Mesenchymal stem cell (in vitro differentiated cells and primary cell): ENCODE results near the gene CADPS.

ENCODE experiments used
- DNase-seq: peaks from one replicate; pipeline ENCODE4 v3.0.0-alpha.2; 2013
- H2AFZ ChIP-seq: one replicate; pipeline ENCODE4 v1.6.1; 2013; ENCODE audit warnings: low read depth, mild to moderate bottlenecking, control low read depth, inconsistent platforms, low read length, moderate library complexity
- H2AK5ac ChIP-seq: 2 replicates; pipeline ENCODE4 v1.6.1; 2013; ENCODE audit warnings: low read length, moderate library complexity, mild to moderate bottlenecking, inconsistent platforms; ENCODE audit not compliant: severe bottlenecking
- H2BK120ac ChIP-seq: one replicate; pipeline ENCODE4 v1.6.1; 2013; ENCODE audit warnings: low read depth, mild to moderate bottlenecking, inconsistent platforms, low read length, moderate library complexity
- H2BK12ac ChIP-seq, 2 experiments: one replicate each; pipeline ENCODE4 v1.6.1; 2013; ENCODE audit warnings: inconsistent platforms in 2 of 2, low read length in 2 of 2, mild to moderate bottlenecking in 2 of 2, moderate library complexity in 2 of 2, control low read depth in 1 of 2
- H2BK15ac ChIP-seq: one replicate; pipeline ENCODE4 v1.6.1; 2013; ENCODE audit warnings: mild to moderate bottlenecking, low read depth, inconsistent platforms; ENCODE audit not compliant: poor library complexity, severe bottlenecking
- H2BK5ac ChIP-seq: 2 replicates; pipeline ENCODE4 v1.6.1; 2013; ENCODE audit warnings: low read depth, mild to moderate bottlenecking, low read length, control low read depth, inconsistent platforms; ENCODE audit not compliant: poor library complexity, severe bottlenecking
- H3K14ac ChIP-seq, 2 experiments: one replicate each; pipeline ENCODE4 v1.6.1; 2013; ENCODE audit warnings: inconsistent platforms in 2 of 2, low read length in 2 of 2, control low read depth in 1 of 2, mild to moderate bottlenecking in 1 of 2, moderate library complexity in 1 of 2
- H3K18ac ChIP-seq, 2 experiments: one replicate each; pipeline ENCODE4 v1.6.1; 2013; ENCODE audit warnings: inconsistent platforms in 2 of 2, low read length in 2 of 2, control low read depth in 1 of 2, low read depth in 1 of 2, mild to moderate bottlenecking in 1 of 2
- H3K23ac ChIP-seq, 2 experiments: one replicate each; pipeline ENCODE4 v1.6.1; 2013; ENCODE audit warnings: inconsistent platforms in 2 of 2, low read length in 2 of 2, mild to moderate bottlenecking in 2 of 2, moderate library complexity in 2 of 2, control low read depth in 1 of 2
- H3K27ac ChIP-seq: 2 replicates; pipeline ENCODE4 v1.5.1; 2013; ENCODE audit warnings: mild to moderate bottlenecking, moderate library complexity, low read length, control low read depth, inconsistent platforms; ENCODE audit not compliant: poor library complexity, severe bottlenecking
- H3K27me3 ChIP-seq, 2 experiments: 2 replicates each; pipeline versions ENCODE4 v1.6.1 to v1.7.0; 2013; ENCODE audit warnings: low read length in 2 of 2, mild to moderate bottlenecking in 2 of 2, moderate library complexity in 2 of 2, control low read depth in 1 of 2, inconsistent platforms in 1 of 2; ENCODE audit not compliant: control insufficient read depth in 1 of 2, insufficient read depth in 1 of 2
- H3K36me3 ChIP-seq, 2 experiments: 2 replicates each; pipeline versions ENCODE4 v1.6.1 to v1.7.0; 2013; ENCODE audit warnings: low read length in 2 of 2, control low read depth in 1 of 2, inconsistent platforms in 1 of 2, low read depth in 1 of 2, mild to moderate bottlenecking in 1 of 2; ENCODE audit not compliant: insufficient read depth in 2 of 2, control insufficient read depth in 1 of 2
- H3K4ac ChIP-seq, 2 experiments: one replicate each; pipeline ENCODE4 v1.6.1; 2013; ENCODE audit warnings: inconsistent platforms in 2 of 2, low read length in 2 of 2, mild to moderate bottlenecking in 2 of 2, moderate library complexity in 2 of 2, control low read depth in 1 of 2, low read depth in 1 of 2
- H3K4me1 ChIP-seq: 2 replicates; pipeline ENCODE4 v1.6.1; 2013; ENCODE audit warnings: low read depth, low read length, control low read depth; ENCODE audit not compliant: control insufficient read depth, insufficient read depth
- H3K4me2 ChIP-seq: 2 replicates; pipeline ENCODE4 v1.6.1; 2013; ENCODE audit warnings: low read length, mild to moderate bottlenecking, inconsistent platforms; ENCODE audit not compliant: poor library complexity, severe bottlenecking
- H3K4me3 ChIP-seq, 2 experiments: 2 replicates each; pipeline versions ENCODE4 v1.5.1 to v1.7.0; 2013; ENCODE audit warnings: low read length in 2 of 2, mild to moderate bottlenecking in 2 of 2, control low read depth in 1 of 2, low read depth in 1 of 2; ENCODE audit not compliant: insufficient read depth in 1 of 2
- H3K79me1 ChIP-seq: replicated peaks from 2 replicates; pipeline ENCODE4 v1.6.1; 2013; ENCODE audit warnings: mild to moderate bottlenecking, control low read depth, low read length, inconsistent platforms; ENCODE audit not compliant: poor library complexity, severe bottlenecking
- H3K9ac ChIP-seq: 2 replicates; pipeline ENCODE4 v1.7.0; 2013; ENCODE audit warnings: mild to moderate bottlenecking, low read length, moderate library complexity
- H3K9me3 ChIP-seq: 2 replicates; pipeline ENCODE4 v1.7.0; 2013; ENCODE audit warnings: mild to moderate bottlenecking, low read length; ENCODE audit not compliant: control insufficient read depth
- H4K8ac ChIP-seq: one replicate; pipeline ENCODE4 v1.6.1; 2013; ENCODE audit warnings: inconsistent platforms, mild to moderate bottlenecking, low read length, moderate library complexity
- H4K91ac ChIP-seq: one replicate; pipeline ENCODE4 v1.6.1; 2013; ENCODE audit warnings: mild to moderate bottlenecking, low read length, inconsistent platforms
- WGBS: methylation state at CpG from one replicate; pipeline ENCODE4 v1.1.7; 2013; ENCODE audit warnings: mixed read lengths; 5-methylcytosine and 5-hydroxymethylcytosine counted together

CADPS gene

DNA sequence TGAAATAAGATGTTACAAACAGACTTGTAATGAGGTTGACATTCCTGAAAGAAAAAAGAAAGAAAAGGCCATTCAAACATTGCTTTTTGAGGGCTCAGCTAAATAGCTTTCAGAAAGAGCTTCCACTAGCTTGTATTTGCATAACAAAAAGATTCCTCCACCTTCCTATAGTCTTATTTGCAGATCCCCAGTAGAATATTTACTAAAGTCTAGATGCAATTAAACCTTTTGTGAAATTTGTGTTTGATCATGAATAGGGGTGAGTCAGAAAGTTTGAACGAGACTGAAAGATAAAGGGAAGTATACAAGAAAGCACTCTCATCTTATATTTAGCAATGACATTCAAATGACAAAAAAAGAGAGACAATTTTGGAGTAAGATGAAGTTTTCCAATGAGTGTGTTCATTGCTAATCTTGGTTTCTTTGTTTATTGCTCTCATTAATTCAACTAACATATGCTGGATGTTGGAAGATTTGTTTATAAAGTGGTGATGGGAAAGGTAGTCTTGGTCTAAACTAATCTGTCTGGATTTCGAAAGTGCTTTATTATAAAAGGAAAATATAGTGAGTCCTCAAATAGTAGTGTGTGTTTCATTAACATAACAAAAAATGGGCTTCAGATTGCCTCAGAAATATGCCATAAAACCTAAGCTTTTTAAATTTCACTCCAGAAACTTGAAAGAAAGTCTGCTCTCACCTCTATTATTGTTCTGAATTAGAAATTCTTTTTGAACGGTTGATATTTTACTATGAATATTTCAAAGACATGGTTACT lies 9.1 kb upstream of the CADPS start:
- Histone ChIP-seq H3K36me3 (no peaks in the 10 kb centered on the region), H3K4me1 (no peaks in the 10 kb centered on the region), H3K79me1 (no peaks in the 10 kb centered on the region), H3K4ac (no peak overlapping the region), H3K4me2 (no peak overlapping the region), H4K91ac (no peak overlapping the region), H3K18ac (no peak overlapping the region), H3K14ac (no peak overlapping the region), H3K27ac (no peak overlapping the region), H3K9me3 (no peaks in the 10 kb centered on the region), H2BK5ac (no peak overlapping the region), H2BK120ac (no peak overlapping the region), H3K27me3 (peaks cover 0 to 4% of the 10 kb centered on the region in 2 experiments), H4K8ac (no peak overlapping the region), H3K23ac (no peak overlapping the region), H2AFZ (no peak overlapping the region), H3K9ac (no peak overlapping the region), H3K4me3 (no peak overlapping the region), H2BK15ac (no peak overlapping the region), H2BK12ac (no peak overlapping the region), H2AK5ac (no peak overlapping the region)
- DNase-seq = no peak
- no CpG with 5 or more reads among the region's 3 CpGs for WGBS

DNA sequence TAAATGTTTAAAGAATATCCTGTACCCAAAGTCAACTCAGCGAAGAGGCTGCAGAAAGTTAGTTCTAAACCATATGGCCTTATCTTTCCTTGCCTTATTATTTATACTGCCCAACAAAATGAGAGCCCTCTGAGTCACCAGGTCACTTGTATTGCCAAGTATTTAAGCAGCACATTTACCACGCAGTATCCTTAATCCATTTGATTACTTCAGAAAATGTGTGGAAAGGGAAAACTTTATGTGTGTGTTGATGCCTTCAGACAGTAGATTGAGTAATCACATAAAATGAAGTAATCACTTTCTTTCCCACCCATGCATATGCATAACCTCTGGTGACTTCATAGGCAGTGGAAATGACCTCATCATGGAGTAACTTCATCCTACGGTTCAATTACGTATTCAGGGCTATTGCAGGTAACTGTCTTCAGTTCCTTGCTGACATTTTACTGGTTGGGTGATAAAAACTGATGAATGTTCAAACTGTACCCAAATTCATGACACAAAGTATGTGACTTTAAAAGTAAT lies 7.5 kb upstream of the CADPS start:
- Histone ChIP-seq H2BK120ac (no peak overlapping the region), H4K8ac (no peak overlapping the region), H2AK5ac (no peak overlapping the region), H2BK15ac (no peak overlapping the region), H3K27me3 (peaks cover 0 to 4% of the 10 kb centered on the region in 2 experiments), H3K18ac (no peak overlapping the region), H2AFZ (no peak overlapping the region), H4K91ac (no peak overlapping the region), H3K4me3 (no peak overlapping the region), H3K4me2 (no peak overlapping the region), H3K79me1 (no peaks in the 10 kb centered on the region), H3K4me1 (no peaks in the 10 kb centered on the region), H3K9me3 (no peaks in the 10 kb centered on the region), H3K9ac (no peak overlapping the region), H3K23ac (no peak overlapping the region), H2BK12ac (no peak overlapping the region), H3K14ac (no peak overlapping the region), H3K27ac (no peak overlapping the region), H3K36me3 (no peaks in the 10 kb centered on the region), H2BK5ac (no peak overlapping the region), H3K4ac (no peak overlapping the region)
- 79% methylated on average over 3 of the region's 4 CpGs for WGBS
- no peak for DNase-seq

DNA sequence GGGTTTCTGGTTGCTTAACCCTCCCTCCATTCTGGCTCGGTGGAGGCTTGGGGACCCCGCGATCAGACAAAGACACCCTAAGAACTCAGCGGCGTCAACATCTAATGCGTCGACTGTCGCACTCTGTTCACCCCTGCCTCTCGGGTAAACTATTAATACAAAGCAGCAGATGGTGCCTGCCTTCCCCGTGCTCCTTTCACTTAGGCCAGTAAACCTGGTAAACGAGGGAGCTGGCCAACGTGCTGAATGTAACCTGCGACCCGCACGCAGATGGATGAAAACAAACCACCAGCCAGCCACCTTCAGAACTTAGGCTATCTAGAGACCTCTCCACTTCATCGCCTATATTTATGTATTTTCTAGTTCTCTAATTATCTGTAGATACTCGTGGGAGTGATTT lies 848 bp upstream of the CADPS start:
- no peak overlapping the region for H4K91ac ChIP-seq
- peaks cover 13% of the 10 kb centered on the region for H3K4me1 ChIP-seq
- H2BK12ac ChIP-seq = no peak overlapping the region
- H2AK5ac ChIP-seq = no peak overlapping the region
- H3K79me1 ChIP-seq = no peaks in the 10 kb centered on the region
- H3K4me3 ChIP-seq = no peak overlapping the region
- peaks cover 6% of the 10 kb centered on the region for H3K9me3 ChIP-seq
- H3K27me3 ChIP-seq = peaks cover 40 to 56% of the 10 kb centered on the region in 2 experiments
- H3K9ac ChIP-seq = no peak overlapping the region
- WGBS = 3% methylated on average over 15 of the region's 17 CpGs
- no peak overlapping the region for H3K27ac ChIP-seq
- H3K18ac ChIP-seq = no peak overlapping the region
- H3K14ac ChIP-seq = no peak overlapping the region
- H2BK120ac ChIP-seq = no peak overlapping the region
- DNase-seq = peak; percentile 22
- no peak overlapping the region for H3K4ac ChIP-seq
- H2BK5ac ChIP-seq = no peak overlapping the region
- H3K36me3 ChIP-seq = no peaks in the 10 kb centered on the region
- H2BK15ac ChIP-seq = no peak overlapping the region
- H3K23ac ChIP-seq = no peak overlapping the region
- no peak overlapping the region for H3K4me2 ChIP-seq
- H4K8ac ChIP-seq = no peak overlapping the region
- no peak overlapping the region for H2AFZ ChIP-seq

DNA sequence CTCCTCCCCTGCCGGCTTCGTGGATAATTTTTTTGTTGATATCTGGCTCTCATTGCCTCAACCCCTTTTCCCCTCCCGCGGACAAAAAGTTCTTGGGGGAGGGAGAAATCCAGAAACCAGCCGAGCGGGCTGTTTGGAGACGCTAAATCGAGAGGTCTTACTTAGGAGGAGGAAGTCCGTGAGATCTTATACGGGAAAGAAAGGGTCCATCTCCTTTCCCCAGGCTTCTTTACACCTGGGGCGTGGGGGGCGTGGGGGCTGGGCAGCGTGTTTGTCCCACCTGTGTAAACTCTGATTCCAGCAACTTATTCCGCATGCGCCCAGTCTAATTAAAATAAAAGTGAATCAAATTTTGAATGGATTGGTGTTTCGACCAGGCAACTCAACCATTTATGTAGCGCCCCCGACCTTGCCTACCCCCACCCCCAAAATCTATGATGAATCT lies 364 bp upstream of the CADPS start:
- H3K27ac ChIP-seq = no peak overlapping the region
- no peak overlapping the region for H3K4me2 ChIP-seq
- H3K4me3 ChIP-seq = peak overlapping the region in 1 of 2 experiments; percentile 72
- no peaks in the 10 kb centered on the region for H3K36me3 ChIP-seq
- H3K9me3 ChIP-seq = peaks cover 6% of the 10 kb centered on the region
- no peak overlapping the region for H2AFZ ChIP-seq
- H3K18ac ChIP-seq = no peak overlapping the region
- H2AK5ac ChIP-seq = no peak overlapping the region
- H2BK5ac ChIP-seq = no peak overlapping the region
- no peak for DNase-seq
- H4K8ac ChIP-seq = no peak overlapping the region
- no peak overlapping the region for H3K23ac ChIP-seq
- no peak overlapping the region for H2BK120ac ChIP-seq
- H3K9ac ChIP-seq = no peak overlapping the region
- H2BK15ac ChIP-seq = no peak overlapping the region
- H3K27me3 ChIP-seq = peaks cover 40 to 54% of the 10 kb centered on the region in 2 experiments
- peaks cover 13% of the 10 kb centered on the region for H3K4me1 ChIP-seq
- H3K79me1 ChIP-seq = no peaks in the 10 kb centered on the region
- 2% methylated on average over 9 of the region's 18 CpGs for WGBS
- no peak overlapping the region for H3K14ac ChIP-seq
- H3K4ac ChIP-seq = no peak overlapping the region
- H4K91ac ChIP-seq = no peak overlapping the region
- no peak overlapping the region for H2BK12ac ChIP-seq
